Activated CD4-positive, alpha-beta T cell treated with anti-CD3 and anti-CD28 coated beads for 48 hours (primary cell): ENCODE measurements around the gene TNRC6C.

Experiments
- DNase-seq: peaks from one replicate; pipeline ENCODE4 v3.0.0-alpha.2; 2020

TNRC6C gene

DNA sequence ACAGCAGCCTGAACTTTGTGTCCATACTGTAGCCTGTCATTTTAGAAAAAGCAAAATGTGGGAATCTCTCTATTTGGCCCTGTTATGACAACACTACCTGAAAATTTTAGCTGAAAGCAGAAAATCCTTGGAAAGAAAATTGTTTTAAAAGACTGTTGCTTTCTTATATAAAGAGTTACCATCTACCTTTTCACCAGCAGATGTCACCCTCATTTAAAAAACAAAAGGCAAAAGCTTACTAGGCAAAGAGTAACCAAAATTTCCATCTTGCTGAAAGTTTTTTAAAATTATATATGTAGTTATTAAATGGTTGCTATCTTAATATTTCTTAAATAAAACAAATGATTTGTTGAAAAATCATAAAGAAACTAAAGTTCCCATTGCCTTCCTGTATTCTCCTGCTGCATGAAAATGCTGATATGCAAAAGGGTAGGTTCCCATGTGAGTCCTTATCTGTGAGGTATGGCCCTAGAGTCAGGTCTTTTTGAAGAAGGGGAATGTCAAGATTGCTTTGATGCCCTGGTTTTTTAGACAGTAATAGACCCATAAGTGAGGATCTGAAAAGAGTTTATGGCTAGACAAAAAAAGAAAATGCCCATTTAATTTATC is 61.0 kb downstream of the TNRC6C start:
- DNase-seq, result no peak

GRCh38 chr17:78019976-78020716 is 61.6 kb downstream of the TNRC6C start:
- no peak for DNase-seq

DNA sequence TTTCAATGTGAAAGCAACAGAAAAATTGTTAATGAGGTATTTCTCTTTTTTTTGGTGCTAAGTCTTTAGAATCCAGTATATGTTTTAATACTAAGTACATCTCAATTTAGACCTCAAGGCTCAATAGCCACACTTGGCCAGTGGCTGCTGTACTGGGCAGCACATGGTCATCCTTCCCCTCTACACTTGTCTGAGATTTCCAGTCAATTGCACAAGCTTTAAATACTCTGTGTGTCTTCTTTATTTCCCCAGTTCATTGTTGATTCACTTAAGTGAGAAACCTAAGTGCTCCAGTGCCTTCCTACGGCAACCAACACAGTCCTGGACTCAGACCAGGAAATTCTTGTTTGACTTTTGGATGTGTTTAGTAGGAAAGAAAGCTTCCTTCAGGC is 62.2 kb downstream of the TNRC6C start:
- DNase-seq, result no peak

- no peak for DNase-seq
Observed at GRCh38 chr17:78022425-78022824, 63.9 kb downstream of the TNRC6C start.

- no peak for DNase-seq
Observed at GRCh38 chr17:78023042-78023441, 64.5 kb downstream of the TNRC6C start.

DNA sequence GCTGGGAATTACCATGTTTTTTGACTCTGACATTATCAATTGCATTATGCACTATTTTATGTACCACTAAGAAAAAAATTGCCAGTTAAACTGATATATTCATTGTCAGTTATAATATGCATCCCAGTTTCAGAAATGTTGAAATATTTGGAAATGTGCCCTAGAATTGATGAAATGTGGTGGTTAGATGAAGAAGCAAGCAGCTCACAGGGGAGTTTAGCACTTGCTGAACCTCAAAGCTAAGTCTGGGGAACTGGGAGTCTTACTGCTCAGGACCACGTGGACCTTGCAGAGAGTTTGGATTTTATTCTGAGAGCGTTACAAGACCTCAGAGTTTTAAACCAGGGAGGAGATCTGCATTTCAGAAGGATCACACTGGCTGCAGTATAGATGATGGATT is 67.9 kb downstream of the TNRC6C start:
- DNase-seq, result no peak

DNA sequence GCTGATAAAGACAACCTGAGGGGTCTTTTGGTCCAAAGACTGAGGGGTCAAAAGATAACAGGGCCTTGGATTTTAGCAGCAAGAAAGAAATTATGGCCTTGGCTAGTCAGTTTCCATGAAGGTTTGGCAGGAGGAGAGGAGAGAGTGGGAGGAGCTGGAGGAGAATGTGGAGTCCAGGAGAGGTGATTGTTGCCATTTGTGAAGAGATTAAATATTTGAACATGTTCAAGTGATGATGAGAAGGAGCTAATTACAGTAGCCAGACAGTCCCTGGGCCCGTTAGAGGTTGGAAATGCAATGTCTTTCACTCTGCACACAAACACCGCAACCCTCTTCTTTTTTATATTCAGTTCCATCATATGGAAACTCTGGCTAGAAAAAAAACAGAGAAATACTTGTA is 68.6 kb downstream of the TNRC6C start:
- no peak for DNase-seq

GRCh38 chr17:78029697-78030096 is 71.2 kb downstream of the TNRC6C start:
- DNase-seq, result no peak

DNA sequence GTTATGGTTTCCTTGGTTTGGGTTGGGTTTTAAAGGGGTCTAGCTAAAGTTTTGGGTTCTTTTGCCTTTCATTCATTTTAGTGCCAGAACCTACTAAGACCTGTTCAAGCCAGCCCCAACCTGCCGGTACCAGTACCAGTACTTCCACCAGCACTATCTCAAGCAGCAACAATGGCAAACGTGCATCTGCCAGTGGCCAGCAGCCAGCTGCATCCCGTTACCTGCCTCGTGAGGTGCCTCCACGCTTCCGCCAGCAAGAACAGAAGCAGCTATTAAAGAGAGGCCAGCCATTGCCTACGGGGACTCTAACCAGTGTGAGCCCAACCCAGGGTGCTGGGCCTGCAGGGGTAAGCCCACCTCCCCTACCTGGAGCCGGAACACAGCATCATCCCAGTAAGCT is 72.9 kb downstream of the TNRC6C start:
- DNase-seq, result no peak

- no peak for DNase-seq
Observed at GRCh38 chr17:78032166-78032565, 73.7 kb downstream of the TNRC6C start.

DNA sequence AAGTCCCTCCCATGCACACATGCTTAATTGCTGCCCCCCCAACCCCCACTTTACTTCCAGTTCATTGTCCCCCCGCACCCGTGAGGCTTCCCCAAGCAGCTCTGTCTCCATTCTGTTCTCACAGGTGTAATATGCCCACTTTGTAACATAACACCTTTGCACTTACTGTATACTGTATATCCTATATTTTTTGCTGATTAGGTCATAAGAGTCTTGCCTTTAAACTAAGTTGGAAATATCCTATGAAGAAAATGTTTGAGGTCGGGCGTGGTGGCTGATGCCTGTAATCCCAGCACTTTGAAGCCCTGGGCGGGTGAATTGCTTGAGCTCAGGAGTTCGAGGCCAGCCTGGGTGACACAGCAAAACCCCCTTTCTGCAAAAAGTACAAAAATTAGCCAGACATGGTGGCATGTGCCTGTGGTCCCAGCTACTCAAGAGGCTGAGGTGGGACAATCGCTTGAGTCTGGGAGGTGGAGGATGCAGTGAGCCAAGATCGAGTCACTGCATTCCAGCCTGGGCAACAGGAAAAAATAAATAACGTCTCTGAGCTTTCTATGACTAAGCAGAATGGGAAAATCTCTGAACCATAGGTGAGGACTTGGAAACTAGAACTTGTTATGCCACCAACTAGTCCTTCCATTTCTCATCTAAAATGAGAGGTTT is 76.1 kb downstream of the TNRC6C start:
- DNase-seq, result no peak

GRCh38 chr17:78037280-78037679 is 78.8 kb downstream of the TNRC6C start:
- no peak for DNase-seq

DNA sequence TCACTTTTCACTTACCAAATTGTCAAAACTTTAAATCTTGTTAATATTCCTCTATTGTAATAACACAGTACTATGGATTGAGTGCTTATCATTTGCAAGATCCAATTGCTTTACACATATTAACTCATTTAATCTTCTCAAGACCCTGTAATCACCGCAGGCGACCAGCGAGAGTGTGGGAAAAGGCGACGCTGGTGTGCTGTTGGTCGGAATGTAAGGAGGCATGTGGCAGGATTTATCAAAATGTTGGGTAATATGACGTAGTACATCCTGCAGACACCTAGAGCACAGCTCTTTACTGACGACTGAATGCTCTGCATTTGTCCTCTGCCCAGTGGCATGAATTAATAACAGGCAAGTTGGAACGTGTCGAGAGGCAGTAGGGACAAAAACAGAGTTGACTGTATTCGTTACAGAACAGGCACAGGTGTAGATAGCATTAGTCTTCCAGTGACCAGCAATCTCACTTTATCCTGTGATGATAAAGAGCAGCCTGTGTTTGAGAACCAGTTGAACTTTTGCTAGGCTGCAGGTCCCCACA is 80.3 kb downstream of the TNRC6C start:
- DNase-seq, result no peak

- DNase-seq, result no peak
Observed at GRCh38 chr17:78039581-78039980, 81.1 kb downstream of the TNRC6C start.

- peak; percentile 30 for DNase-seq
Observed at GRCh38 chr17:78040440-78041385, 82.2 kb downstream of the TNRC6C start.

- DNase-seq, result no peak
Observed at GRCh38 chr17:78041386-78042179, 83.1 kb downstream of the TNRC6C start.

DNA sequence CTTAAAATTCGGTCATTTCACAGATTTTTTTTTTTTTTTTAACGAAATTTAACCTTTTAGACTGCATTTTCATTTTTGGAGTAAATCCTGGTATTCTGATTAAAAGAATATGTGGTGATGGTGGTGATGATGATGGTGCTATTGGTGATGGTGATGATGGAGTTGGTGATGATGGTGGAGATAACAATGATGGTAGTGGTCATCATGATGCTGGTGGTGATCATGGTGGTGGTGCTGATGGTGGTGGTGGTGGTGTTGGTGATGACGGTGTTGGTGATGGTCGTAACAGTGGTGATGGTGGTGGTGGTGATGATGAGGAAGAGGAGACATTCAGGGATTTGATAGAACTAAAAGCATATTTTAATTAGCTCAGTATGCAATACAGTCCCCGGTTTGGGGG is 84.0 kb downstream of the TNRC6C start:
- no peak for DNase-seq

DNA sequence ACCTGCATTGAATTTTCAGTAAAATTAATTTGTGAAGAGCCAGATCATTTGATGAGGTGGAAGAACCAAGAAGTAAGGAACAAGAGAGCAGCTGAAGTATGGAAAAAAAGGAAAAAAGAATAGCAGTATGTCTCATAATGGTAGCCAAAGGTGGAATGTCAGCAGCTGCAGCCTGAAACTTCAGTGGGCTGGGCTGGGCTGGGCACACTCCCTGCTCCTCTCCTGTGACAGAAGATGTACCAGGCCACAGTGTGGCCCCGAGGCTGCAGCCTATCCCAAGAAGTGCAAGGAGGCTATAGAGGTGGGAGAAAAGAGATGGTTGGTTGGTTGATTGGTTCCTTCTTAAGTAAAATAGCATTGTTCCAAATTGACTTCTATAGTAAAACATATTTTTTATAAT is 84.5 kb downstream of the TNRC6C start:
- no peak for DNase-seq

DNA sequence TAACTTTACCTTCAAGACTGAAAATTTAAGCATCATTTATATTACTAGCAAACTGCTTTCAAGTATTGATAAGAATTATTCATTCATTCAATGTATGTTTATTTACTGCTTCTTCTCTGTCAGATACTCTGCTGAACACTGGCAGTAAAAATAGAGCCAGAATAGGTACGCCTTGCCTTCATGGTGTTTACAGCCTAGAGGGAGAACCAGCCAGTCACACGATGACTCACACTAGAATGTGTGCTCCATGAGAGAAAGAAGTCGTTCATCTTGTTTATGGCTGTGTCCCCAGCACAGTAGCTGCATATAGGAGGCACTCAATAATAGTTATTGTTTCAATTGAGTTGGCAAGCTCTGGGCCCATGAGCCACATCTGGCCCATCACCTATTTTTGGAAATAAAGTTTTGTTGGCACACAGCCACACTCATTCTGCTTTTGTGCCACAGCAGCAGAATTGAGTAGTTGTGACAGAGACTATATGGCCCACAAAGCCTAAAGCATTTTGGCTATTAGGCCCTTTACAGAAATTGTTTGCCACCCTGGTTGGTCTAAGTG is 85.9 kb downstream of the TNRC6C start:
- no peak for DNase-seq

DNA sequence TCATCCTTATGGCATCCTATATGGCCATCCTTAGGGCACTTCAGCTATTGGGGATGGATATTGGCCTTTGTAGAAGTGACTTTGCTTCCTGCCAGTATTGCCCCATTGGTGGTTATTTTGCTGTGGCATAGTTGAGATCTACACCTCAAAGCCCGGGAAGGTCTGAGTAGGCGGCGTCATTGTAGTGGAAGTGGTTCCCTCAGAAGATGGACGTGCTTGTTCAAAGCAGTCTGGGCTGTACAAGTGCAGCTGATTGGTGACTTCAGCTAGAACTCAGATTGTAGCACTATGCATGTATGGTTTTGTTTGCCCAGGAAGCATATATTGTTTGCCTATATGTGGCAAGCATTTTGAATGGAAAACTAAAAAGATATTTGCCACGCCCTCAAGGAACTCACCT is 86.8 kb downstream of the TNRC6C start:
- no peak for DNase-seq

DNA sequence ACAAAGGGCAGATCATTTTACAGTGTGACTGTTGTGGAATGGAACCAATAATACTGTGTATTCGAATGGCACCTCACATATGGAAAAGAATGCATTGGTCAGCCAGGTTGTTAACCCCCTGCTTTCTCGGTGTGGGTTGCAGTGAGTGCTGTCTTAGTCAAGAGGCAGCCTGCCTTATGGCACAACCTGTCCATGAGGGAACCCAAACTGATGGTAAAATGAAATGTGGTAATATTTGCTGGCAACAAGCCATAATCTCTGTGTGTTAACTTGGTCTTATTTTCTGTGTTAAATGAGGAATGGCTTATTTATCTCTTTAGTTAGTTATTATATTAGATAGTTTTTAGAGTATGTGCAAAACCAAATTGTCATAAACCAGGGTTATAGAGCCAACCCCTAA is 88.4 kb downstream of the TNRC6C start:
- no peak for DNase-seq
